A549 (cell line): ENCODE measurements around the gene PCOLCE2. TPM values are rescaled to one million over a fixed set of nuclear protein-coding genes. Genes with fewer than 3 reads are reported as not detected.

Experiments used
- ATAC-seq, 2 experiments: fragments of 200-7000 bp in 1 of 2; fragments of >200 bp in 1 of 2; cut with Nextera tagmentation in 1 of 2; cut with Tn5 transposase in 1 of 2; 3 replicates each; pipeline versions ENCODE4 v1.8.0 to v1.9.1; 2018 to 2020; ENCODE audit warnings: mild to moderate bottlenecking in 1 of 2, moderate library complexity in 1 of 2
- CTCF ChIA-PET: fragments of 300-600 bp; sonication (Branson Sonifier 250); formaldehyde crosslinking; extraction: SDS; loops from one replicate; lab custom pipeline; 2021; ENCODE audit warnings: antibody characterized with exemption, inconsistent platforms; lab: Yijun Ruan, JAX
- POLR2A ChIA-PET: fragments of 350-600 bp; formaldehyde crosslinking; extraction: SDS; loops from one replicate; lab custom pipeline; 2021; ENCODE audit warnings: antibody characterized with exemption, inconsistent platforms; lab: Yijun Ruan, JAX
- DNase-seq, 2 experiments: peaks; one replicate each; pipeline versions ENCODE4 v3.0.0 to v3.0.0-alpha.2; 2011 to 2016; ENCODE audit warnings: low read depth in 1 of 2, low spot score in 1 of 2
- FAIRE-seq: peaks from 2 replicates; lab custom pipeline; 2011; peaks lifted over from hg19 to GRCh38; lab: Jason Lieb, UNC
- H3K27ac ChIP-seq, 2 experiments: fragments of >200 bp; sonication (Bioruptor Twin); formaldehyde crosslinking; 3 replicates each; pipeline ENCODE4 v1.5.1; 2016 to 2017
- H3K4me1 ChIP-seq: fragments of >200 bp; sonication (Bioruptor Twin); formaldehyde crosslinking; 3 replicates; pipeline ENCODE4 v1.6.1; 2016
- H3K4me2 ChIP-seq: fragments of >200 bp; sonication (Bioruptor Twin); formaldehyde crosslinking; 3 replicates; pipeline ENCODE4 v1.6.1; 2016
- H3K4me3 ChIP-seq: fragments of >200 bp; sonication (Bioruptor Twin); formaldehyde crosslinking; 3 replicates; pipeline ENCODE4 v1.5.1; 2016
- H3K9me3 ChIP-seq: fragments of >200 bp; sonication (Bioruptor Twin); formaldehyde crosslinking; 3 replicates; pipeline ENCODE4 v1.6.1; 2016
- CBX2 ChIP-seq: fragments of 200-600 bp; sonication (generic); IDR thresholded peaks from 2 replicates; pipeline ENCODE4 v1.6.1; 2016; ENCODE audit warnings: low read depth, mild to moderate bottlenecking, borderline replicate concordance
- EHF ChIP-seq: fragments of 250-450 bp; sonication (Bioruptor Pico); IDR thresholded peaks from 2 replicates; pipeline ENCODE4 v1.5.0; 2020; ENCODE audit warnings: mild to moderate bottlenecking
- HDAC2 ChIP-seq: fragments of 200-600 bp; sonication (generic); IDR thresholded peaks from 2 replicates; pipeline ENCODE4 v1.6.1; 2016
- HOXA7 ChIP-seq: fragments of 250-450 bp; sonication (Bioruptor Pico); IDR thresholded peaks from 2 replicates; pipeline ENCODE4 v1.5.0; 2020; ENCODE audit warnings: mild to moderate bottlenecking, moderate library complexity
- NPAS2 ChIP-seq: fragments of 250-450 bp; sonication (Bioruptor Pico); IDR thresholded peaks from 2 replicates; pipeline ENCODE4 v1.8.0; 2022; ENCODE audit warnings: mild to moderate bottlenecking, moderate library complexity, borderline replicate concordance
- POLR2A ChIP-seq: IDR thresholded peaks from 2 replicates; pipeline ENCODE4 v1.6.1; 2012; ENCODE audit warnings: mild to moderate bottlenecking, low read length
- RAD21 ChIP-seq, 2 experiments: fragments of >200 bp in 1 of 2; sonication (Bioruptor Twin) in 1 of 2; formaldehyde crosslinking in 1 of 2; IDR thresholded peaks in 1 of 2; conservative IDR thresholded peaks in 1 of 2; 2 replicates in 1 of 2; 3 replicates in 1 of 2; pipeline ENCODE4 v1.6.1; 2012 to 2018; ENCODE audit warnings: inconsistent platforms in 1 of 2
- RCOR1 ChIP-seq: fragments of 150-350 bp; IDR thresholded peaks from 2 replicates; pipeline ENCODE4 v1.6.1; 2014; ENCODE audit warnings: antibody characterized with exemption, low read length, low read depth
- RNF2 ChIP-seq: fragments of 200-600 bp; sonication (generic); IDR thresholded peaks from 2 replicates; pipeline ENCODE4 v1.6.1; 2016; ENCODE audit warnings: low read depth, mild to moderate bottlenecking, antibody characterized with exemption, moderate library complexity, borderline replicate concordance
- SMC3 ChIP-seq: fragments of >200 bp; sonication (Bioruptor Twin); formaldehyde crosslinking; IDR thresholded peaks from 3 replicates; pipeline ENCODE4 v1.6.1; 2018; ENCODE audit warnings: inconsistent platforms
- TP53 ChIP-seq: fragments of 250-450 bp; sonication (Bioruptor Pico); IDR thresholded peaks from 2 replicates; pipeline ENCODE4 v1.5.0; 2021; ENCODE audit warnings: mild to moderate bottlenecking, moderate library complexity
- ZFP36 ChIP-seq: fragments of 450-650 bp; IDR thresholded peaks from 2 replicates; pipeline ENCODE4 v1.6.1; 2014; ENCODE audit warnings: borderline replicate concordance; ENCODE audit not compliant: partially characterized antibody
- ZNF302 ChIP-seq: fragments of 250-450 bp; sonication (Bioruptor Pico); IDR thresholded peaks from 2 replicates; pipeline ENCODE4 v1.9.0; 2021; ENCODE audit warnings: inconsistent platforms, mild to moderate bottlenecking, moderate library complexity
- ZSCAN20 ChIP-seq: fragments of 250-450 bp; sonication (Bioruptor Pico); IDR thresholded peaks from 2 replicates; pipeline ENCODE4 v1.8.0; 2022; ENCODE audit warnings: mild to moderate bottlenecking, moderate library complexity
- WGBS: methylation state at CpG from one replicate; pipeline ENCODE4 v1.1.6; 2017; ENCODE audit errors: missing lambda C conversion rate; 5-methylcytosine and 5-hydroxymethylcytosine counted together
- polyA plus RNA-seq, 4 experiments: library from polyadenylated mRNA; depleted of rRNA in 3 of 4; stranded (reverse); fragments of >200 nt; fragmentation: RNase III in 1 of 4; extraction: RNeasy Plus Mini Kit Qiagen cat#74134 plus additional on column Dnase treatment in 1 of 4; gene quantifications; 2 replicates in 3 of 4; 3 replicates in 1 of 4; pipeline ENCODE4 v1.2.3, GENCODE V29; 2011 to 2017
- TF ChIP-seq, protein P1 (sequence below): fragments of 250-450 bp; sonication (Bioruptor Pico); IDR thresholded peaks from 2 replicates; pipeline ENCODE4 v1.5.0; 2021; ENCODE audit warnings: mild to moderate bottlenecking, moderate library complexity, borderline replicate concordance
- TF ChIP-seq, protein P2 (sequence below): fragments of 200-600 bp; sonication (generic); IDR thresholded peaks from 2 replicates; pipeline ENCODE4 v1.6.1; 2016; ENCODE audit warnings: antibody characterized with exemption, mild to moderate bottlenecking, moderate library complexity
- TF ChIP-seq, protein P3 (sequence below): fragments of >200 bp; sonication (Bioruptor Twin); formaldehyde crosslinking; IDR thresholded peaks from 3 replicates; pipeline ENCODE4 v1.6.1; 2016
- TF ChIP-seq, protein P4 (sequence below): fragments of >200 bp; sonication (Bioruptor Twin); formaldehyde crosslinking; IDR thresholded peaks from 2 replicates; pipeline ENCODE4 v1.6.1; 2016
- TF ChIP-seq, protein P5 (sequence below): IDR thresholded peaks from 2 replicates; pipeline ENCODE4 v1.6.1; 2012

Gene PCOLCE2
- polyA plus RNA-seq, 2 of the 4 experiments (the other 2 are of a cell fraction) = 41.0 to 43.9 TPM

DNA sequence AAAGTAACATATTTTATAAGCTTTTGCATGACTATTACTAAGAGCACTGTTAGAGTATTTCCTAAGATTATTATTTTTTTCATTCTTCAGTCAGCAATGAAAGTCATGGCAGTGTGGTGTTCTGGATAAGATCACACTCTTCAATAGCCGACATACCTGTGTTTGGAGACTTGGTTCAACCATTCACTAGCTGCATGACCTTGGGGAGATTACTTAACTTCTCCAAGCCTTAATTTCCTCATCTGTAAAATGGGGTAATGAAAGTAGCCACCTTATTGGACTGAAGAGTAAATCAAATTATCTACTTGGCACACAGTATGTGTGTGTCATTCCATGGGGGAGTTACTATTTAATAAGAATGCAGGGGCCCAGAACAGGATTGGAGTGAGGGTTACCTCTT, 24.5 kb upstream of the PCOLCE2 start (continued):
- no peak for TF ChIP-seq TP53 (CRISPR knock-in tag)
- no peak for TF ChIP-seq ZSCAN20
- TF ChIP-seq HDAC2 = no peak
- TF ChIP-seq RNF2 = no peak
- TF ChIP-seq SMC3 = no peak
- no peak for TF ChIP-seq POLR2A
- no peak for TF ChIP-seq ZNF302 (CRISPR knock-in tag)
- TF ChIP-seq, all 56 proteins: peak for 0

DNA sequence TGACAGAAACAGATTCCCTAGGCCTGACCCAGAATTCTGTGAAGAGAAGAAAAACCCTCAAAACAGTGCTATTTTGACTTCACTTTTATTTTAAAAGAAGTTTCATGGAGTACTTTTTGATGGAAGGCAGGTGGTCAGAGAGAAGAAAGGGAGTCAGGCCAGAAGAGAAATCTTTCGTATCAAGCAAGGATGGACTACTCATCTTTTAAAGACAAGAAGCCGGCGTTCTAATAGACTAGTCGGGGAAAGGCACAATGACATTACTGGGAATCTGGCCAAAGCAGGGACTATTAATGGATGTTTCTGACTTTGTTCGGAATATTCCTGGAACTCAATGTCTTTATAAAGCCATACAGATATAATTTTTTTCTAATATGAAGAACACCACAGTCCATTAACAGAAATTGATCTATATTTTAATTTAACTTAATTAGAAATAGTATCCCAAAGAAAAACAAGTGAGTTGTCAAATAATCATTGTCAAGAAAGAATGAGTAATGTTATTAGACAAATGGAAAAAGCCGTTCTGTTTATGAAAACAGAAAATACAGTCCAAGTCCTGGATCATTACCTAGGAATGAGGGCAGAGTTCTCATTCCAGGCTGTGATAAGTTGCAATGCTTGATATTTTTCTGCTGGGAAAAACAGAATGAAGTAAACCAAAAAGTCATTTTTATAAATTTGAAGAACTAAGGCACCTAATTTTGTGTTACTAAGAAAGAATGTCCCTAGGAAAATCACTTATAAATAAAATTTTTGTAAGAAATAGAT, 23.7 kb upstream of the PCOLCE2 start:
- TF ChIP-seq CBX2 (no peak), ZFP36 (no peak), ZSCAN20 (no peak), EHF (CRISPR knock-in tag) (no peak), RCOR1 (no peak), HOXA7 (CRISPR knock-in tag) (no peak), NPAS2 (CRISPR knock-in tag) (no peak), RAD21 (conservative IDR thresholded peaks at IDR 0.05 in 1 of 2, IDR thresholded peaks at IDR 0.05 in 1 of 2) (no peak)
- TF ChIP-seq, protein P1, sequence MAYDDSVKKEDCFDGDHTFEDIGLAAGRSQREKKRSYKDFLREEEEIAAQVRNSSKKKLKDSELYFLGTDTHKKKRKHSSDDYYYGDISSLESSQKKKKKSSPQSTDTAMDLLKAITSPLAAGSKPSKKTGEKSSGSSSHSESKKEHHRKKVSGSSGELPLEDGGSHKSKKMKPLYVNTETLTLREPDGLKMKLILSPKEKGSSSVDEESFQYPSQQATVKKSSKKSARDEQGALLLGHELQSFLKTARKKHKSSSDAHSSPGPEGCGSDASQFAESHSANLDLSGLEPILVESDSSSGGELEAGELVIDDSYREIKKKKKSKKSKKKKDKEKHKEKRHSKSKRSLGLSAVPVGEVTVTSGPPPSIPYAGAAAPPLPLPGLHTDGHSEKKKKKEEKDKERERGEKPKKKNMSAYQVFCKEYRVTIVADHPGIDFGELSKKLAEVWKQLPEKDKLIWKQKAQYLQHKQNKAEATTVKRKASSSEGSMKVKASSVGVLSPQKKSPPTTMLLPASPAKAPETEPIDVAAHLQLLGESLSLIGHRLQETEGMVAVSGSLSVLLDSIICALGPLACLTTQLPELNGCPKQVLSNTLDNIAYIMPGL (CRISPR knock-in tag) = no peak
- TF ChIP-seq, protein P2, sequence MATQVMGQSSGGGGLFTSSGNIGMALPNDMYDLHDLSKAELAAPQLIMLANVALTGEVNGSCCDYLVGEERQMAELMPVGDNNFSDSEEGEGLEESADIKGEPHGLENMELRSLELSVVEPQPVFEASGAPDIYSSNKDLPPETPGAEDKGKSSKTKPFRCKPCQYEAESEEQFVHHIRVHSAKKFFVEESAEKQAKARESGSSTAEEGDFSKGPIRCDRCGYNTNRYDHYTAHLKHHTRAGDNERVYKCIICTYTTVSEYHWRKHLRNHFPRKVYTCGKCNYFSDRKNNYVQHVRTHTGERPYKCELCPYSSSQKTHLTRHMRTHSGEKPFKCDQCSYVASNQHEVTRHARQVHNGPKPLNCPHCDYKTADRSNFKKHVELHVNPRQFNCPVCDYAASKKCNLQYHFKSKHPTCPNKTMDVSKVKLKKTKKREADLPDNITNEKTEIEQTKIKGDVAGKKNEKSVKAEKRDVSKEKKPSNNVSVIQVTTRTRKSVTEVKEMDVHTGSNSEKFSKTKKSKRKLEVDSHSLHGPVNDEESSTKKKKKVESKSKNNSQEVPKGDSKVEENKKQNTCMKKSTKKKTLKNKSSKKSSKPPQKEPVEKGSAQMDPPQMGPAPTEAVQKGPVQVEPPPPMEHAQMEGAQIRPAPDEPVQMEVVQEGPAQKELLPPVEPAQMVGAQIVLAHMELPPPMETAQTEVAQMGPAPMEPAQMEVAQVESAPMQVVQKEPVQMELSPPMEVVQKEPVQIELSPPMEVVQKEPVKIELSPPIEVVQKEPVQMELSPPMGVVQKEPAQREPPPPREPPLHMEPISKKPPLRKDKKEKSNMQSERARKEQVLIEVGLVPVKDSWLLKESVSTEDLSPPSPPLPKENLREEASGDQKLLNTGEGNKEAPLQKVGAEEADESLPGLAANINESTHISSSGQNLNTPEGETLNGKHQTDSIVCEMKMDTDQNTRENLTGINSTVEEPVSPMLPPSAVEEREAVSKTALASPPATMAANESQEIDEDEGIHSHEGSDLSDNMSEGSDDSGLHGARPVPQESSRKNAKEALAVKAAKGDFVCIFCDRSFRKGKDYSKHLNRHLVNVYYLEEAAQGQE = no peak
- TF ChIP-seq, protein P3, sequence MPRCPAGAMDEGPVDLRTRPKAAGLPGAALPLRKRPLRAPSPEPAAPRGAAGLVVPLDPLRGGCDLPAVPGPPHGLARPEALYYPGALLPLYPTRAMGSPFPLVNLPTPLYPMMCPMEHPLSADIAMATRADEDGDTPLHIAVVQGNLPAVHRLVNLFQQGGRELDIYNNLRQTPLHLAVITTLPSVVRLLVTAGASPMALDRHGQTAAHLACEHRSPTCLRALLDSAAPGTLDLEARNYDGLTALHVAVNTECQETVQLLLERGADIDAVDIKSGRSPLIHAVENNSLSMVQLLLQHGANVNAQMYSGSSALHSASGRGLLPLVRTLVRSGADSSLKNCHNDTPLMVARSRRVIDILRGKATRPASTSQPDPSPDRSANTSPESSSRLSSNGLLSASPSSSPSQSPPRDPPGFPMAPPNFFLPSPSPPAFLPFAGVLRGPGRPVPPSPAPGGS = no peak
- TF ChIP-seq, protein P4, sequence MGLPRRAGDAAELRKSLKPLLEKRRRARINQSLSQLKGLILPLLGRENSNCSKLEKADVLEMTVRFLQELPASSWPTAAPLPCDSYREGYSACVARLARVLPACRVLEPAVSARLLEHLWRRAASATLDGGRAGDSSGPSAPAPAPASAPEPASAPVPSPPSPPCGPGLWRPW = no peak
- TF ChIP-seq, protein P5, sequence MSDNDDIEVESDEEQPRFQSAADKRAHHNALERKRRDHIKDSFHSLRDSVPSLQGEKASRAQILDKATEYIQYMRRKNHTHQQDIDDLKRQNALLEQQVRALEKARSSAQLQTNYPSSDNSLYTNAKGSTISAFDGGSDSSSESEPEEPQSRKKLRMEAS = no peak
- Histone ChIP-seq H3K27ac (no peak overlapping the region), H3K4me3 (no peak overlapping the region), H3K9me3 (no peaks in the 10 kb centered on the region), H3K4me1 (no peaks in the 10 kb centered on the region), H3K4me2 (no peak overlapping the region)
- ChIA-PET POLR2A (no interaction called here), CTCF (interaction anchor here (1.3 to 1.4 kb wide), 2 partner anchors 9 to 17 kb away, joined by 3 read pairs; no protein-coding TSS in a partner anchor)
- ATAC-seq (no peak), FAIRE-seq (no peak), DNase-seq (no peak)
- 81% methylated on average over 6 of the region's 6 CpGs for WGBS
